Stomach smooth muscle (tissue), 2 donors: ENCODE results near the gene NACAD.

Experiments used
- H3K27ac ChIP-seq: one replicate; pipeline ENCODE4 v1.7.0; 2013; ENCODE audit warnings: mild to moderate bottlenecking, low read length, inconsistent platforms
- H3K27me3 ChIP-seq, 2 donors: one replicate each; pipeline ENCODE4 v1.7.0; 2013; ENCODE audit warnings: low read length in 2 of 2; ENCODE audit not compliant: insufficient read depth in 2 of 2, control insufficient read depth in 1 of 2
- H3K36me3 ChIP-seq, 2 donors: one replicate each; pipeline ENCODE4 v1.7.0; 2013; ENCODE audit warnings: low read length in 2 of 2; ENCODE audit not compliant: control insufficient read depth in 2 of 2, insufficient read depth in 2 of 2
- H3K4me1 ChIP-seq: one replicate; pipeline ENCODE4 v1.7.0; 2013; ENCODE audit warnings: low read length; ENCODE audit not compliant: control insufficient read depth, insufficient read depth
- H3K4me3 ChIP-seq, 2 donors: one replicate each; pipeline ENCODE4 v1.7.0; 2013; ENCODE audit warnings: low read length in 2 of 2
- H3K9ac ChIP-seq, 2 donors: one replicate each; pipeline ENCODE4 v1.7.0; 2013; ENCODE audit warnings: low read length in 2 of 2, mild to moderate bottlenecking in 1 of 2
- H3K9me3 ChIP-seq, 2 donors: one replicate each; pipeline ENCODE4 v1.7.0; 2013; ENCODE audit warnings: low read length in 2 of 2; ENCODE audit not compliant: control insufficient read depth in 2 of 2
- donor health status: healthy.
- donor health status: Pancreatic carcinoma.

The NACAD gene

GRCh38 chr7:45053401-45053800, 35.4 kb downstream of the NACAD start:
- H3K4me1 ChIP-seq, result no peaks in the 10 kb centered on the region
- H3K27me3 ChIP-seq, result no peaks in the 10 kb centered on the region
- no peak overlapping the region for H3K27ac ChIP-seq
- peaks cover 0 to 8% of the 10 kb centered on the region in 2 donors for H3K36me3 ChIP-seq
- H3K9me3 ChIP-seq, result no peaks in the 10 kb centered on the region
- H3K9ac ChIP-seq, result no peak overlapping the region
- H3K4me3 ChIP-seq, result no peak overlapping the region

DNA sequence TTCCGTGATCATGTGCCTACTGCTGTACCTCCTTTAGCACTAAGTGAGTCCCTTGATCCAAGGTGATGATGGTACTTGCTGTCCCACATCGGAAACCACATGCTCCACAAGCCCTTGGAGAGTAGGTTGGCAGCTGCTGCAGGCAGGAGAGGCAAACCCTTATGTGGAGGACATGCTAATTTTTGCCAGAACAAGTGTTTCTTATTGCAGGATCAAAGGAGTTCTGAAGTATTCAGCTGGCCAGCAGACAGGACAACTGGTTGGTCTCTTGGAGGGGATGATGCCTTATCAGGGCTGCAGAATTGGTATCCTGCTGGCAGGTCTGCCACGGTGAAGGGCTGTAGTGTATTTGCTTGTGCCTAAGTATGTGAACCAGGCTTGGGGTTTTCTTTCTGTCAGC, 36.8 kb downstream of the NACAD start:
- Histone ChIP-seq H3K36me3 (peaks cover under 1 to 8% of the 10 kb centered on the region in 2 donors), H3K9ac (no peak overlapping the region), H3K27me3 (no peaks in the 10 kb centered on the region), H3K27ac (no peak overlapping the region), H3K9me3 (no peaks in the 10 kb centered on the region), H3K4me3 (no peak overlapping the region), H3K4me1 (no peaks in the 10 kb centered on the region)

GRCh38 chr7:45050198-45050597, 38.6 kb downstream of the NACAD start:
- Histone ChIP-seq H3K27ac (no peak overlapping the region), H3K27me3 (no peaks in the 10 kb centered on the region), H3K4me1 (no peaks in the 10 kb centered on the region), H3K9me3 (no peaks in the 10 kb centered on the region), H3K4me3 (no peak overlapping the region), H3K36me3 (peaks cover 3 to 8% of the 10 kb centered on the region in 2 donors), H3K9ac (no peak overlapping the region)

DNA sequence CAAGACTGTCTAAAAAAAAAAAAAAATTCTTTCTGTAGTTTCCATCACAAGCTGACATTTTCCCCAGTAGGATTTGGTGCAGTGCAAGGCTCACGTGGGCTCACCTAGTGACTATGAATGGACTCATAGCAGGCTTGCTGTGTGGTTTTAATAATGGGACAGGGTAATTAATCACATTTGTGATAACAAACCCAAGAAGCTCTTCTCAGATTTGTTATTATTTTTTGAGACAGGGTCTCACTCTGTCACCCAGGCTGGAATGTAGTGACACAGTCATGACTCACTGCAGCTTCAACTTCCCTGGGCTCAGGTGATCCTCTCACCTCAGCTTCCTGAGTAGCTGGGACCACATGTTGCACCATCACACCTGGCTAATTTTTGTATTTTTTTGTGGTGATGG, 40.0 kb downstream of the NACAD start:
- no peaks in the 10 kb centered on the region for H3K4me1 ChIP-seq
- no peak overlapping the region for H3K9ac ChIP-seq
- H3K4me3 ChIP-seq, result no peak overlapping the region
- no peaks in the 10 kb centered on the region for H3K27me3 ChIP-seq
- H3K27ac ChIP-seq, result no peak overlapping the region
- H3K36me3 ChIP-seq, result peaks cover 3 to 8% of the 10 kb centered on the region in 2 donors
- H3K9me3 ChIP-seq, result no peaks in the 10 kb centered on the region

DNA sequence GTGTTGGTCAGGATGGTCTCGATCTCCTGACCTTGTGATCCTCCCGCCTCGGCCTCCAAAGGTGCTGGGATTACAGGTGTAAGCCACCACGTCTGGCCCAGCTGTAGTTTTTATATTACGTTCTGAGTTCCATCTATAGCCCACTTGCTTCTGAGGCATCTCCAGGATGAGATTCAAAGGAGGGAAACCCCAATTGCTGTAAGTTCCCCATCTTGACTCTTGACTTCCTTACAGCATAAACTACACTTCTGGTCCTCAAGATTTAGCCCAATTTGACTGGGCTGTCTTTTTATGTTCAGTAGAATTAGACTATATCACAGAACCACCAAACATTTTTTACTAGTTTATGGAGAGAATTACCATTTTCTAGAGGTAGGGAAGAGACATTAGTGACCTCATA, 44.4 kb downstream of the NACAD start:
- Histone ChIP-seq H3K9ac (no peak overlapping the region), H3K27me3 (no peaks in the 10 kb centered on the region), H3K4me1 (no peaks in the 10 kb centered on the region), H3K4me3 (no peak overlapping the region), H3K27ac (no peak overlapping the region), H3K36me3 (peaks cover 7 to 11% of the 10 kb centered on the region in 2 donors), H3K9me3 (no peaks in the 10 kb centered on the region)

GRCh38 chr7:45039106-45039505, 49.7 kb downstream of the NACAD start:
- Histone ChIP-seq H3K36me3 (peaks cover 16 to 18% of the 10 kb centered on the region in 2 donors), H3K27me3 (no peaks in the 10 kb centered on the region)

DNA sequence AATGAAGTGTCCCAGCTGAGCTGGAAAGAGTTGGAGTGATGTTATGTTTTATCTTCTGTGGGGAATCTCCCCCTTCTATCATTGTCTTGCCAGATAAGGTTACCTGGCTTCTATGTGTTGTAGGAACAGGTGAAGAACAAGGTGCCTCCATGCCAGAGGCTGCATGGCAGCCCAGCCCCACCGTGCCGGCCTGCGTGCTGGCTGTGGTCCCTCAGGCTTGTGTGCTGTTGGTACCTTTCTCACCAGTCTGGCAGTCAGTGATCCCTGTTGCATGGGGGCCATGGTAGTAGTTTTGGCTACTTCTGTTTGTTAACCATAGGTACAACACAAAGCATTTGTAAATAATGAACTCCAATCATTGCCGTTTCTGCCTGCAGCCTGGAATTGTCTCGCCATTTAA, 50.9 kb downstream of the NACAD start:
- peaks cover 16 to 18% of the 10 kb centered on the region in 2 donors for H3K36me3 ChIP-seq
- H3K9me3 ChIP-seq, result no peaks in the 10 kb centered on the region
- no peak overlapping the region for H3K27ac ChIP-seq
- H3K27me3 ChIP-seq, result no peaks in the 10 kb centered on the region
- H3K9ac ChIP-seq, result no peak overlapping the region
- no peaks in the 10 kb centered on the region for H3K4me1 ChIP-seq
- no peak overlapping the region for H3K4me3 ChIP-seq

More at GRCh38 chr7:45039106-45039505, 49.7 kb downstream of the NACAD start:
- Histone ChIP-seq H3K4me3 (no peak overlapping the region), H3K9ac (no peak overlapping the region), H3K27ac (no peak overlapping the region), H3K9me3 (no peaks in the 10 kb centered on the region), H3K4me1 (no peaks in the 10 kb centered on the region)

DNA sequence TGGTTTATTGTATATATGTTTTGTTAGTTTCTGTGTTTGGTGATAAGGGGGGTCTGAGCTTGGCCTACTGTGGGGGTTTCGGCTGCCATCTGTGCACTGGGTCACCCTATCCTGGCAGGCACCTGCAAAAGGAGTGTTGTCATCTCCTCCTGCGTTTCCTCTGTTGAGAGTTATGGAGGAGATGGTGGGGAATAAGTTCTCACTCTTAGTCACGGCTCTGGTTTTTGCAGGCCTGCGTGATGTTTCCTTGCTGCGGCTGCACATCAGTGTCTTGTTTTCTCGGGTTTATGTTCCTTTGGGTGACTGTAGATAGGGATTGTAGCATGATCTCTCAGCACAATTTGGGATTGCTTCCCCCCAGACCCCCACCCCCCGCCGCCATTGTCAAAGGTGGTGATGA, 52.0 kb downstream of the NACAD start:
- no peaks in the 10 kb centered on the region for H3K9me3 ChIP-seq
- H3K4me1 ChIP-seq, result peaks cover 2% of the 10 kb centered on the region
- H3K36me3 ChIP-seq, result peaks cover 16 to 18% of the 10 kb centered on the region in 2 donors
- no peak overlapping the region for H3K9ac ChIP-seq
- H3K27ac ChIP-seq, result no peak overlapping the region
- H3K4me3 ChIP-seq, result no peak overlapping the region
- H3K27me3 ChIP-seq, result no peaks in the 10 kb centered on the region

GRCh38 chr7:45036317-45036716, 52.5 kb downstream of the NACAD start:
- no peaks in the 10 kb centered on the region for H3K9me3 ChIP-seq
- no peaks in the 10 kb centered on the region for H3K27me3 ChIP-seq
- H3K36me3 ChIP-seq, result peaks cover 12 to 13% of the 10 kb centered on the region in 2 donors
- peaks cover 2% of the 10 kb centered on the region for H3K4me1 ChIP-seq
- no peak overlapping the region for H3K4me3 ChIP-seq
- no peak overlapping the region for H3K9ac ChIP-seq
- no peak overlapping the region for H3K27ac ChIP-seq

- peaks cover 10 to 12% of the 10 kb centered on the region in 2 donors for H3K36me3 ChIP-seq
- no peak overlapping the region for H3K9ac ChIP-seq
- H3K27me3 ChIP-seq, result no peaks in the 10 kb centered on the region
- H3K27ac ChIP-seq, result no peak overlapping the region
- H3K9me3 ChIP-seq, result no peaks in the 10 kb centered on the region
- no peak overlapping the region for H3K4me3 ChIP-seq
- H3K4me1 ChIP-seq, result peaks cover 2% of the 10 kb centered on the region
These were observed 52.9 kb downstream of the NACAD start for GRCh38 chr7:45035893-45036292.

GRCh38 chr7:45035371-45035770, 53.4 kb downstream of the NACAD start:
- Histone ChIP-seq H3K27ac (no peak overlapping the region), H3K4me3 (no peak overlapping the region)

More at GRCh38 chr7:45035371-45035770, 53.4 kb downstream of the NACAD start:
- Histone ChIP-seq H3K9ac (no peak overlapping the region), H3K36me3 (peaks cover 8 to 12% of the 10 kb centered on the region in 2 donors), H3K9me3 (no peaks in the 10 kb centered on the region), H3K4me1 (peaks cover 2% of the 10 kb centered on the region), H3K27me3 (no peaks in the 10 kb centered on the region)
